ENCODE measurements around the gene CXCL11.

DNA sequence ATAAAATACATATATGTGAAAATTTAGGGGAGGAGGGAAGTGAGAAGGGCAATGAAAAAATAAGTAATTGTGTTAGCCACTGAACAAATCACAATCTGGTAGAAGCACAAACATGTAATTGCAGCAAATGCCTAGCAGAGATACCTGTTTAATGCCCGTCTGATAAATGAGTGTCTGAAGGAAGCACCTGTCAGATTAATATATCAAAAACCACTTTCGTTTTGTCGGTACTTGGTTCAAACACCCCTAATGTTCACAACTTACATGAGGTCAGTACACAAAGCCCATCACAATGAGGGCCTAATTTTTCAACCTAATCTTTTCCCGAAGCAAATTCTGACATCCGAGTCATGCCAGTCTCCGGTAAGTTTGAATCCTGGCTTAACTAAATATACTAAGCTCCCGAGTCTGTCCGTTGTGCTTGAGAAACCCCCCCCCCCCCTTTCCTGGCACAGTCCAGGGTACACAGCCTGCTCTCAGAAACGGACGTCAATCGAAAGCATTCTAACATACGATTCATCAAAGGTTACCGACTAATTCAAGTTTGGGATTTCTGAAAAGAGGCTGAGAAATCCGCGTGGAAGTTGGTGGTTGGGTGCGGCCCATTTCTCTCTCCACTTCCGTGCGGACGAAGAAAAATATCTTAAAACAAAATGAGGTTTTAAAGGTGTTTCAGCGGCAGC is 45.9 kb downstream of the CXCL11 start:
- TF ChIP-seq, protein P1, sequence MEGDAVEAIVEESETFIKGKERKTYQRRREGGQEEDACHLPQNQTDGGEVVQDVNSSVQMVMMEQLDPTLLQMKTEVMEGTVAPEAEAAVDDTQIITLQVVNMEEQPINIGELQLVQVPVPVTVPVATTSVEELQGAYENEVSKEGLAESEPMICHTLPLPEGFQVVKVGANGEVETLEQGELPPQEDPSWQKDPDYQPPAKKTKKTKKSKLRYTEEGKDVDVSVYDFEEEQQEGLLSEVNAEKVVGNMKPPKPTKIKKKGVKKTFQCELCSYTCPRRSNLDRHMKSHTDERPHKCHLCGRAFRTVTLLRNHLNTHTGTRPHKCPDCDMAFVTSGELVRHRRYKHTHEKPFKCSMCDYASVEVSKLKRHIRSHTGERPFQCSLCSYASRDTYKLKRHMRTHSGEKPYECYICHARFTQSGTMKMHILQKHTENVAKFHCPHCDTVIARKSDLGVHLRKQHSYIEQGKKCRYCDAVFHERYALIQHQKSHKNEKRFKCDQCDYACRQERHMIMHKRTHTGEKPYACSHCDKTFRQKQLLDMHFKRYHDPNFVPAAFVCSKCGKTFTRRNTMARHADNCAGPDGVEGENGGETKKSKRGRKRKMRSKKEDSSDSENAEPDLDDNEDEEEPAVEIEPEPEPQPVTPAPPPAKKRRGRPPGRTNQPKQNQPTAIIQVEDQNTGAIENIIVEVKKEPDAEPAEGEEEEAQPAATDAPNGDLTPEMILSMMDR (IDR thresholded peaks at IDR 0.05), result no peak
- no peak for TF ChIP-seq GATA2 (CRISPR knock-in tag; IDR thresholded peaks at IDR 0.05)
